GM18909 (cell line): Measurements from ENCODE around the gene CARD19.

Experiments used
- ATAC-seq: cut with Tn5 transposase; IDR thresholded peaks from one replicate; pipeline ENCODE4 v1.9.1; 2021; ENCODE audit warnings: mild to moderate bottlenecking; ENCODE audit not compliant: unreplicated experiment, poor library complexity

Gene CARD19

DNA sequence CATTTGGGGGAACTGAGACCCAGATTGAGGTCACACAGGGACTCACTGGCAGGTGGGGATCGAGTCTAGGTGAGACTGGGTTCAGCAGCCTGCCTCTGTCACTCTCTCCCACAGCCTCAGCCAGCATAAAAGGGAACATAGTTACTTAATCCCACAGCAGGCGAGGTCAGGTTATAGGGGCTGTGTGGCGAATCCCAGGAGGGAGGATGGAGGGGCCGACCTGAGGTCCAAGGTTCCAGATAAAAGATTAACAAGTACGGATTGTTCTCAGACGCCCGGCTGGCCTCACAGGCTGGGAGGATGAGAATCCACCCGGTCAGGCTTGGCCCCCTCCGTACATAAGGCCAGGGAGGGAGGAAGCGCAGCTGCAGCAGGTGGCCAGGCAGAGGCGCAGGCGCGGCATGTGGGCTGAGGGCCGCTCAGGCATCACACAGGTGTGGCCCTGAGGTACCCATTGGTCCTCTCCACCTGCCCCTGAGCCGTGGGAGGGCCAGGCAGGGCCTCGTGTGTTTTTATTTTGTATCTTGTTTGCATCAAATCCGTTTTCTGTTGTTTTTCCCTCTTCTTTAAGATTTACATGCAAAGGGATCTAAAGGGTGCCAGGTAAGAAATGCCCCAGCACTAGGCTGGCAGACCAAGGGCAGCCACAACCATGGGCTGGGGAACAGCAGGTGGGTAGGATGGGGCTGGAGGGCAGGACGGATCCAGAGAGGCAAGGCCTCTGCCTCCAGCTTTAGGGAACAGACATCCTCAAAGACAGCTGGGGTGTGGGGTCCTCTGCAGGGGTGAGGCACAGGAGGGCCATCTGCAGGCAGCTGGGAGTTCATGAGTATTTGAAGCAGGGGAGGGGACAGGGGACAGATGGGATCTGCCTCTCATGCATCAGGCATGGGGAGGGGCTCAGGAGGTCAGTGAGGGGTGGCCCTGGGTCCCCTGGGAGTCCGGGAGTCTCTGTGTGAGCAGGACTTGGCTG, 33.9 kb upstream of the CARD19 start:
- peak; percentile 39 for ATAC-seq

- ATAC-seq: peak; percentile 91
Measured at GRCh38 chr9:93064392-93065134, 31.5 kb upstream of the CARD19 start.

- ATAC-seq: no peak
Measured at GRCh38 chr9:93065135-93065720, 30.8 kb upstream of the CARD19 start.

GRCh38 chr9:93066978-93067603, 28.9 kb upstream of the CARD19 start:
- ATAC-seq: no peak

GRCh38 chr9:93068956-93069355, 27.1 kb upstream of the CARD19 start:
- ATAC-seq: no peak

- ATAC-seq: no peak
Measured at GRCh38 chr9:93071464-93071863, 24.6 kb upstream of the CARD19 start.

GRCh38 chr9:93072383-93072795, 23.6 kb upstream of the CARD19 start:
- no peak for ATAC-seq

- no peak for ATAC-seq
Measured at GRCh38 chr9:93076101-93076791, 19.8 kb upstream of the CARD19 start.

DNA sequence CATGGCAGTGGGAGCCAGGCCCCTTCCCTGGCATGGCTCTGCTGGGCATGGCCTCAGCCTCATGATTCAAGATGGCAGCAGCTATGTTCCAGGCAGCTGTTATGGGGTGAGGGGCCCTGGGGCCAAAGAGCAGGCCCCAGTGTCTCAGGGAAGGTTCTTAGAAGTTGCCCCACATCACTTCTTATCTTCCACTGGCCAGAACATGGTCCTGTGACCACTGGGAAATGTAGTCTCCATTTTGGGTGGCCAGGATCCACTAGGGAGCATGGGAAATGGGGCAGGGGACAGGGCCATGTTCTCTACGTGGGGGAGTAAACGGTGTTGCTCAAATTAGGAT, 19.3 kb upstream of the CARD19 start:
- no peak for ATAC-seq

GRCh38 chr9:93077367-93077766, 18.6 kb upstream of the CARD19 start:
- ATAC-seq: no peak

DNA sequence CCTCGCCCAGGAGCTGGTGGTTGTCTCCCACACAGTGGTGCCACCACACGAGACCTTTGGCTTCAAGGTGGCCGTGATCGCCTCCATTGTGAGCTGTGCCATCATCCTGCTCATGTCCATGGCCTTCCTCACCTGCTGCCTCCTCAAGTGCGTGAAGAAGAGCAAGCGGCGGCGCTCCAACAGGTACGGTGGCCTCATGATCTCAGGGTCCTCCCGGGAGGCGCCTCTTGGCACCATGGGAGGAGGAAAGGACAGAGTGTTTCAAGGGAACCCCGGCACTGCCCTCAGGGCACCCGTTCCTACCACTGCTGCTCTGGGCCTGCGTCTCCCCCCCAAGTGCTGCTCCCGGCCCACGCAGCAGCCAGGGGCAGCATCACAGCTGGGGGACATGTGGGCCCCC, 18.2 kb upstream of the CARD19 start:
- no peak for ATAC-seq

GRCh38 chr9:93079371-93079770, 16.6 kb upstream of the CARD19 start:
- ATAC-seq: no peak

GRCh38 chr9:93080406-93080805, 15.6 kb upstream of the CARD19 start:
- ATAC-seq: no peak

GRCh38 chr9:93081081-93081529, 14.9 kb upstream of the CARD19 start:
- no peak for ATAC-seq

GRCh38 chr9:93081931-93082330, 14.1 kb upstream of the CARD19 start:
- ATAC-seq: no peak

DNA sequence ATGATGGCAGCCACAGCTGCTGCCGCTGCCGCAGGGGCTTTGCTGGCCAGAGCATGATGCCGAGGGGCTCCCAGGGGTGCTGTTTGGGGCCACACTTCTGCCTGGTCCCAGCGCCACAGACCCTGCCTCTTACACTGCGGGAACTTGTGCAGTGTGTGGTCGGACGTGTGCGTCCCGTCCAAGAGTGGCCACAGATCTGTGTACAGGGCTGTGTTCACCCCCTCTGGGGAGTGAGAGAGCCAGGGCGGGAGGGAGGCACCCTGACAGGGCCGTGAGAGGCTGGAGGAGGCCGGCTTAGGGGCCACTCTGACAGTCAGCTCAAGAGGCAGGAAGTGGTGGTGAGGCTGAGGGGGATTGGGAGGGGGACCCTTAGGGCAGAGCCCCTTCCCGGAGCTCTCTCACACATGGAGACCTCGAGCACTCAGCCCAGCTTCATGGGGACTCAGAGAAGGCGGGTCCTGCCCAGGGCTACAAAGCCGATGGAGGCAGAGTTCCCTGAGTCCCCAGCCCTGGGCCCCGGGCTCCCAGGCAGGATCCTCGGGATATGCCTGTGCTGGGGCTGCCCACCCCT, 13.1 kb upstream of the CARD19 start:
- no peak for ATAC-seq

- no peak for ATAC-seq
Measured at GRCh38 chr9:93083592-93084470, 12.2 kb upstream of the CARD19 start.

DNA sequence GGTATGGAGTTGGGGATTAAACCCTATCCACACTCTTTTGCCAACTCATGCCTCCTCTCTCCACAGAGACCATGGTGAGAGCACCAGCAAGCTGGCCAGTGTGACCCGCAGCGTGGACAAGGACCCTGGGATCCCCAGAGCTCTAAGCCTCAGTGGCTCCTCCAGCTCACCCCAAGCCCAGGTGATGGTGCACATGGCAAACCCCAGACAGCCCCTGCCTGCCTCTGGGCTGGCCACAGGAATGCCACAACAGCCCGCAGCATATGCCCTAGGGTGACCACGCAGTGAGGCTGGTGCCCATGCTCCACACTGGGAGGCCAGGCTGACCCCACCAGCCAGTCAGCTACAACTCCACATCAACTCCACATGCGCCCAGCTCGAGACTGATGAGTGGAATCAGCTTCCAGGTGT, 11.5 kb upstream of the CARD19 start:
- ATAC-seq: no peak

GRCh38 chr9:93085676-93086075, 10.3 kb upstream of the CARD19 start:
- ATAC-seq: no peak
